ENCODE results near the gene PAX7. TPM values are rescaled to one million over a fixed set of nuclear protein-coding genes. Genes with fewer than 3 reads are reported as not detected.
"Not testable (repeated sequence)": the region's sequence is repeated elsewhere in the genome, so short reads cannot be mapped to it uniquely, and the experiment has no call there.

PAX7 gene
- under 1 TPM in 1 of 2 donors, not detected in 1; 0.32 TPM for total RNA-seq

DNA sequence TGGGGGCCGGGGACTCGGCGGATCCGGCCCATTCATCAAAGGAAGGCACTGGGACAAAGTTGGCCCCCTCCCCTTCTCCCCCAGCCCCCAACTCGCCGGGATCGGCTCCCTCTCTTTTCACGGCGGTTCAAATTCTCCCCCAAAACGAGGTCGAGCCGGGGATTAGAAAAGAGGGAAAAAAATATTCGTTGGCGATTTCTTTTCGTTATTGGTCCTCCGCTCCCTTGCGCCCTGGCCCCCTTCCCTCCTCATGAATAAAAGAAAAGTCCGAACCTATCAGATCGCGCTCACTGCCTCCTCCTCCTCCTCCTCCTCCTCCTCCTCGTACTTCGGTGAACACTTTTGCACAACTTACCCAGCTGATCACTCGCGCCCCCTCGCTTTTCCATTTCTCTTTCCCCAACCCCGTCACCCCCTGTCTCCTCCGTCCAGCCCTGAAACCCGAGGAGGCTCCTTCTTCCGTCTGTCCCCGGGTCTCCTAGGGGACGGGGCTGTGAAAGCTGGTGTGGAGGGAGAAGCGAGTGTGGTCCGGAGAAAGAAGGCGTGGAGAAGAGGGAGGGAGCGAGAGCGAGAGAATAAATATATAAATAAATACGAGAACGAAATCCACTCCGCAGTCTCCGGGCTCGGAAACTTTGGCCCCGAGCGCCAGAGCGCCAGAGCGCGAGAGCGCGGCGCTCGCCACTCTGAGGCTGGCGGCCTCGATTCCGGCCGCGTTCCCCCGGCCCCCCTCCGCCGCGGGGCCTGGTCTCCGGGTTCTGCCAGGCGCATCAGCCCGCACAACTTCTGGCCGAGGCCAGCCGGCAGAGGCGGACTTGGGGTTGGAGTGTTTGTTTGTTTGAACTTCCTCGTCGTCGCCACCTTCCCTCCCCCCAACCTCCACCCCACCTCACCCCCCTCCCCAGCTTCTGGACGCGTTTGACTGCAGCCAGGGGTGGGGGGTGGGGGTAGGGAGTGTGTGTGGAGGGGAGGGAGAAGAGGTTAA, at the start of gene PAX7:
Gene PAX7, plus strand, starts transcription at position 336 of the 985 bp plus-strand sequence. CDS start 758 bp downstream, outside the sequence.
- no peak for TF ChIP-seq POLR2AphosphoS5 (IDR thresholded peaks at IDR 0.05)
- no peak for TF ChIP-seq POLR2A (IDR thresholded peaks at IDR 0.05)
- TF ChIP-seq, protein P1, sequence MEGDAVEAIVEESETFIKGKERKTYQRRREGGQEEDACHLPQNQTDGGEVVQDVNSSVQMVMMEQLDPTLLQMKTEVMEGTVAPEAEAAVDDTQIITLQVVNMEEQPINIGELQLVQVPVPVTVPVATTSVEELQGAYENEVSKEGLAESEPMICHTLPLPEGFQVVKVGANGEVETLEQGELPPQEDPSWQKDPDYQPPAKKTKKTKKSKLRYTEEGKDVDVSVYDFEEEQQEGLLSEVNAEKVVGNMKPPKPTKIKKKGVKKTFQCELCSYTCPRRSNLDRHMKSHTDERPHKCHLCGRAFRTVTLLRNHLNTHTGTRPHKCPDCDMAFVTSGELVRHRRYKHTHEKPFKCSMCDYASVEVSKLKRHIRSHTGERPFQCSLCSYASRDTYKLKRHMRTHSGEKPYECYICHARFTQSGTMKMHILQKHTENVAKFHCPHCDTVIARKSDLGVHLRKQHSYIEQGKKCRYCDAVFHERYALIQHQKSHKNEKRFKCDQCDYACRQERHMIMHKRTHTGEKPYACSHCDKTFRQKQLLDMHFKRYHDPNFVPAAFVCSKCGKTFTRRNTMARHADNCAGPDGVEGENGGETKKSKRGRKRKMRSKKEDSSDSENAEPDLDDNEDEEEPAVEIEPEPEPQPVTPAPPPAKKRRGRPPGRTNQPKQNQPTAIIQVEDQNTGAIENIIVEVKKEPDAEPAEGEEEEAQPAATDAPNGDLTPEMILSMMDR (IDR thresholded peaks at IDR 0.05) = no peak
- H3K4me1 ChIP-seq (replicated peaks) = peaks cover 4% of the 10 kb centered on the region
- H3K9me3 ChIP-seq = no peaks in the 10 kb centered on the region
- H3K27me3 ChIP-seq (replicated peaks; ENCODE audit: insufficient read depth) = peaks cover 59% of the 10 kb centered on the region
- no peak within 1 kb of the TSS for H3K27ac ChIP-seq
- no peaks in the 10 kb centered on the region for H3K36me3 ChIP-seq
- H3K4me3 ChIP-seq = no peak within 1 kb of the TSS
- intact Hi-C loops (cut with DNase I) = no loop called here
- 3% methylated on average over 70 of the region's 70 CpGs for WGBS
- DNase-seq (ENCODE audit: low spot score) = no peak

DNA sequence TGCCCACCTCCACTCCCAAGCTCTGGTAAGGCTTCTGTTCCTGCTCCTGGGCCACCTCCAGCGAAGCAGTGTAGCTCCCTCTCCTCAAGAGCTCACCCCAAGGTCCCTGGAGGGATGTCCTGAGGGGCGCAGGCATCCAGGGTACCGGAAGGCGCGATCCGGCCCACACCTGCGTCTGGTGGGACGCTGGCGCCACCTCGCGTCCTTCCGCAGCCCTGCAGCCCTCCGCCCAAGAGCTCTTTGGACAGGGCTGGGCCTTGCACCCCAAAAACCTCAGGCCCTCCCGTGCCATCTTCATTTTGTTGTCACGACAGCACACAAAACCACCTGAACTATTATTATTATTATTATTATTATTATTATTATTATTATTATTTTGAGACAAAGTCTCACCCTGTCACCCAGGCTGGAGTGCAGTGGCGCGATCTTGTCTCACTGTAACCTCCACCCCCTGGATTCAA, 49.2 kb upstream of the PAX7 start:
- H3K36me3 ChIP-seq = no peaks in the 10 kb centered on the region
- no peaks in the 10 kb centered on the region for H3K4me1 ChIP-seq (replicated peaks)
- no peaks in the 10 kb centered on the region for H3K9me3 ChIP-seq
- intact Hi-C loops (cut with DNase I) = no loop called here
- peak; percentile 14 for DNase-seq (ENCODE audit: low spot score)
- H3K27me3 ChIP-seq (replicated peaks; ENCODE audit: insufficient read depth) = peaks cover 3% of the 10 kb centered on the region
- TF ChIP-seq POLR2A (IDR thresholded peaks at IDR 0.05) (no peak), POLR2AphosphoS5 (IDR thresholded peaks at IDR 0.05) (no peak)
- TF ChIP-seq, protein P1 (IDR thresholded peaks at IDR 0.05) = peak; percentile 42 to 75 (median 70)
- no peak overlapping the region for H3K4me3 ChIP-seq
- 17% methylated on average over 17 of the region's 17 CpGs for WGBS
- H3K27ac ChIP-seq = no peak overlapping the region

DNA sequence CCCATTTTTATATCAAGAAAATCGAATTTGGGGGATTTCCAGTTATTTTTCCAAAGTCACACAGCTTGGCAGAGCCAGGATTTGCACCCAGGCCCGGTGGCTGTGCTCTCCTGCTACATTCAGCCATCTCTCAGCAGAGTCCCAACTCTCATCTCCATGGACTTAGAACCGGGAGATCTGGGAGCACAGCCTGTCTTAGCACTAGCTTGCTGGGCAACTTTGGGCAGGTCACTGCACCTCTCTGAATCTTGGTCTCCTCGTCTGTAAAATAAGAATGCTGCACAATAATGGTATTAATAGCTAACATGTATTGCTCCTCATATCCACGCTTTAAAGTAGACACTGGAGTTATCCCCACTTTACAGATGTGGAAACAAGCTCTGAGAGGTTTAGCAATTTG, 47.8 kb upstream of the PAX7 start:
- TF ChIP-seq POLR2AphosphoS5 (IDR thresholded peaks at IDR 0.05) (no peak), POLR2A (IDR thresholded peaks at IDR 0.05) (no peak)
- TF ChIP-seq, protein P1 (IDR thresholded peaks at IDR 0.05) = no peak
- no peaks in the 10 kb centered on the region for H3K36me3 ChIP-seq
- peaks cover 3% of the 10 kb centered on the region for H3K27me3 ChIP-seq (replicated peaks; ENCODE audit: insufficient read depth)
- H3K4me1 ChIP-seq (replicated peaks) = no peaks in the 10 kb centered on the region
- no peak for DNase-seq (ENCODE audit: low spot score)
- intact Hi-C loops (cut with DNase I) = no loop called here
- 75% methylated on average over 5 of the region's 5 CpGs for WGBS
- H3K27ac ChIP-seq = no peak overlapping the region
- H3K4me3 ChIP-seq = no peak overlapping the region
- H3K9me3 ChIP-seq = no peaks in the 10 kb centered on the region

DNA sequence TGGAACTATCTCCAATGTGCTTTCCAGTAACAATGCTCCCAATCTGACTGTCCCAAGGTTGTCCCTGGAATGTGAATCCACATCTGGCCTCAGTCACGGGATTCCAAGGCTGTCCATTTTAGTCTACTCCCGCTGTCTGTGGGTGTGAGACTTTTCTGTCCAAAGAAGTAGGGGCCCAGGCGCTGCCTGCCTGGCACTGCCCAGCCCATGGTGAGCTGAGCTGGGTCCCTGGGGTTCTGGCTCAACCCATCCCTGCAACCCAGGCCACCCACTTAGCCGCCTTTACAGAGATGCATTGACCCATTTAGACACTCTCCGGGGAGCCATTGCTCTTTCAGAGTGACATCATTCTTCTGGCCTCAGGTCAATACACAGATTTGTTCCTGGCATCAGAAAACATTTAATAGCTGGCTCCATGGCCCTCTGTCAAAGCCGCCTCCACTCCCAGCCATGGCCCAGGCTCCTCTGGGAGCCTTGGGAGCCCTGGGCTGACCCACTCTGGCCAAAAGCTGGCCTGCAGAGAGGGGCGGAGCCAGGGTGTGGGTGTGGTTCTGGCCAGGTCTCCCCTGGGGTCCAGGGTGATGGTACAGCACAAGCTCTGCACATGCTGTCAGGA, 47.2 kb upstream of the PAX7 start:
- intact Hi-C loops (cut with DNase I) = no loop called here
- Histone ChIP-seq H3K27ac (no peak overlapping the region), H3K36me3 (no peaks in the 10 kb centered on the region), H3K9me3 (no peaks in the 10 kb centered on the region), H3K4me3 (no peak overlapping the region), H3K4me1 (replicated peaks) (no peaks in the 10 kb centered on the region), H3K27me3 (replicated peaks; ENCODE audit: insufficient read depth) (peaks cover 3% of the 10 kb centered on the region)
- TF ChIP-seq POLR2A (IDR thresholded peaks at IDR 0.05) (no peak), POLR2AphosphoS5 (IDR thresholded peaks at IDR 0.05) (no peak)
- TF ChIP-seq, protein P1 (IDR thresholded peaks at IDR 0.05) = no peak
- WGBS = 59% methylated on average over 7 of the region's 7 CpGs
- DNase-seq (ENCODE audit: low spot score) = no peak

DNA sequence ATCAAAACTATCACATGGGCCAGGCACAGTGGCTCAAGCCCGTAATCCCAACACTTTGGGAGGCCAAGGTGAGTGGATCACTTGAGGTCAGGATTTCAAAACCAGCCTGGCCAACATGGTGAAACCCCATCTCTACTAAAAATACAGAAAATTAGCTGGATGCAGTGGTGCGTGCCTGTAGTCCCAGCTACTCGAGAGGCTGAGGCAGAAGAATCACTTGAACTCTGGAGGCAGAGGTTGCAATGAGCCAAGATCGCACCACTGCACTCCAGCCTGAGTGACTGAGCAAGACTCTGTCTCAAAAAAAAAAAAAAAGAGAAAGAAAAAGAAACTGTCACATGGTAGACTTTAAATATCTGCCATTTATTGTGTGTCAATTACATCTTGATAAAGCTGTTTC, 44.6 kb upstream of the PAX7 start:
- intact Hi-C loops (cut with DNase I); H3K4me3 ChIP-seq; H3K27ac ChIP-seq; H3K36me3 ChIP-seq; H3K9me3 ChIP-seq; H3K4me1 ChIP-seq (replicated peaks); DNase-seq (ENCODE audit: low spot score); H3K27me3 ChIP-seq (replicated peaks; ENCODE audit: insufficient read depth): not testable (repeated sequence)
- 90% methylated on average over 4 of the region's 4 CpGs for WGBS

Measured in prostate gland (tissue), 2 donors.